Right atrium auricular region (tissue), 2 donors: ENCODE results near the gene SMOC2. TPM values are rescaled to one million over a fixed set of nuclear protein-coding genes. Genes with fewer than 3 reads are reported as not detected.

Experiments used
- DNase-seq: peaks from one replicate; pipeline ENCODE4 v3.0.0-alpha.2; 2019; ENCODE audit warnings: low spot score
- H3K27ac ChIP-seq, 2 donors: fragments of 200-600 bp; sonication (generic); 1 replicate in 1 of 2; 2 replicates in 1 of 2; pipeline ENCODE4 v1.5.1; 2016 to 2019
- H3K27me3 ChIP-seq, 2 donors: fragments of 200-600 bp; sonication (generic); one replicate each; pipeline versions ENCODE4 v1.5.1 to v1.6.0; 2017 to 2019
- H3K36me3 ChIP-seq: fragments of 200-600 bp; sonication (generic); one replicate; pipeline ENCODE4 v1.5.1; 2016
- H3K4me1 ChIP-seq, 2 donors: fragments of 200-600 bp; sonication (generic); one replicate each; pipeline versions ENCODE4 v1.5.1 to v1.6.0; 2017 to 2019
- H3K4me3 ChIP-seq, 2 donors: fragments of 200-600 bp; sonication (generic); 1 replicate in 1 of 2; 2 replicates in 1 of 2; pipeline ENCODE4 v1.5.1; 2017 to 2019; ENCODE audit warnings: mild to moderate bottlenecking in 1 of 2, moderate library complexity in 1 of 2
- H3K9me3 ChIP-seq, 2 donors: fragments of 200-600 bp; sonication (generic); one replicate each; pipeline ENCODE4 v1.5.1; 2019
- total RNA-seq, 2 donors: library from RNA; depleted of rRNA; stranded (reverse); fragments of >200 nt; gene quantifications; one replicate each; pipeline ENCODE4 v1.1.0, GENCODE V29; 2016
- TF ChIP-seq, protein P1 (sequence below), 2 donors: fragments of 200-600 bp; sonication (generic); IDR thresholded peaks; one replicate each; pipeline ENCODE4 v1.5.1; 2019; ENCODE audit warnings: antibody characterized with exemption in 2 of 2

Gene SMOC2
- total RNA-seq, 2 donors from 2014 or later, result 10.8 to 31.7 TPM

GRCh38 chr6:168495133-168495532 lies 54.1 kb downstream of the SMOC2 start:
- H3K9me3 ChIP-seq, result no peaks in the 10 kb centered on the region
- TF ChIP-seq, protein P1, sequence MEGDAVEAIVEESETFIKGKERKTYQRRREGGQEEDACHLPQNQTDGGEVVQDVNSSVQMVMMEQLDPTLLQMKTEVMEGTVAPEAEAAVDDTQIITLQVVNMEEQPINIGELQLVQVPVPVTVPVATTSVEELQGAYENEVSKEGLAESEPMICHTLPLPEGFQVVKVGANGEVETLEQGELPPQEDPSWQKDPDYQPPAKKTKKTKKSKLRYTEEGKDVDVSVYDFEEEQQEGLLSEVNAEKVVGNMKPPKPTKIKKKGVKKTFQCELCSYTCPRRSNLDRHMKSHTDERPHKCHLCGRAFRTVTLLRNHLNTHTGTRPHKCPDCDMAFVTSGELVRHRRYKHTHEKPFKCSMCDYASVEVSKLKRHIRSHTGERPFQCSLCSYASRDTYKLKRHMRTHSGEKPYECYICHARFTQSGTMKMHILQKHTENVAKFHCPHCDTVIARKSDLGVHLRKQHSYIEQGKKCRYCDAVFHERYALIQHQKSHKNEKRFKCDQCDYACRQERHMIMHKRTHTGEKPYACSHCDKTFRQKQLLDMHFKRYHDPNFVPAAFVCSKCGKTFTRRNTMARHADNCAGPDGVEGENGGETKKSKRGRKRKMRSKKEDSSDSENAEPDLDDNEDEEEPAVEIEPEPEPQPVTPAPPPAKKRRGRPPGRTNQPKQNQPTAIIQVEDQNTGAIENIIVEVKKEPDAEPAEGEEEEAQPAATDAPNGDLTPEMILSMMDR (IDR thresholded peaks at IDR 0.05), result no peak
- no peak overlapping the region for H3K27ac ChIP-seq
- no peak for DNase-seq
- no peaks in the 10 kb centered on the region for H3K27me3 ChIP-seq
- H3K4me1 ChIP-seq, result no peaks in the 10 kb centered on the region
- H3K36me3 ChIP-seq, result no peaks in the 10 kb centered on the region
- H3K4me3 ChIP-seq, result no peak overlapping the region

- H3K27me3 ChIP-seq, result no peaks in the 10 kb centered on the region
- TF ChIP-seq, protein P1 (IDR thresholded peaks at IDR 0.05), result no peak
- H3K9me3 ChIP-seq, result no peaks in the 10 kb centered on the region
- H3K4me3 ChIP-seq, result no peak overlapping the region
- no peak for DNase-seq
- H3K27ac ChIP-seq, result no peak overlapping the region
- H3K36me3 ChIP-seq, result no peaks in the 10 kb centered on the region
- H3K4me1 ChIP-seq, result no peaks in the 10 kb centered on the region
These were observed 54.7 kb downstream of the SMOC2 start for GRCh38 chr6:168495636-168496035.

DNA sequence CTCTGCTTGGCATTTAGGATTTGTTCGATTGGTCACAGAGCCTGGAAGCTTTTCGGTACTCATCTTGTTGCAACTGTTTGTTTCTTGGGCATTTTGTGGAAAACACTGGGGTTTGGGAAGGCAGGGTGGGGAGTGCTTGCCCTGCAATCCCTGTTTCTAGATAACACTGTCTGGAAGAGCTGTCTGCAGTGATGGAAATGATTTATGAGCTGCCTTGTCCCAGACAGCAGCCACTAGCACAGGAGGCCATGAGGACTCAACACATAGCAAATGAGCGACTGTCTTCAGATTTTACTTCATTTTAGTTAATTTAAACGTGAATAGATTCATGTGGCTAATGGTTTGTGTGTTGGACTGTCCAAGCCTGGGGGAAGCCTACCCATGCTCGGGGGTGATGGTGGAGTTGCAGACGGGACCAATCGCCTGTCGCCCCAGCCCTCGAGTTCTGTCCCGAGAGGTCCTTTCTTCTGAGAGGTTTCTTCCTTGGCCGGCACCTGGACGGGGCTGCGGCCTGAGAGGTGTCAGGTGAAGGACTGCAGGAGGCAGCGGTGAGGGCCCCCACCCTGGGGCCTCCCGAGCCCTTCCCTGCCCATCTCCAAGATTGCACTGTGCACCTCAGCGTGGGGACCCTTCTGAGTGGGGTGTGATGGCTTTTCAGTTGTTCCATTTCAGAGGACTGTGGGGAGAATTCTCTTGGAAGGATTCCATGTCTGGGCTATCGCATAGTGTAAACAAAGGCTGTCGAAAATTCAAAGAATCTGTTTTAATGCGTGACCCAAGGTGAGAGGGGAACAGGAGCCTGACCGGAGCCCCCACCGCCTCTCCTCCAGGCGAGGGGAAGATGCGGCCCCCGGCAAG lies 55.4 kb downstream of the SMOC2 start:
- TF ChIP-seq, protein P1 (IDR thresholded peaks at IDR 0.05), result no peak
- Histone ChIP-seq H3K36me3 (no peaks in the 10 kb centered on the region), H3K9me3 (no peaks in the 10 kb centered on the region), H3K4me3 (no peak overlapping the region), H3K4me1 (no peaks in the 10 kb centered on the region), H3K27ac (no peak overlapping the region), H3K27me3 (no peaks in the 10 kb centered on the region)
- DNase-seq, result no peak

GRCh38 chr6:168496997-168497331 lies 56.0 kb downstream of the SMOC2 start:
- no peak for DNase-seq
- no peaks in the 10 kb centered on the region for H3K36me3 ChIP-seq
- TF ChIP-seq, protein P1 (IDR thresholded peaks at IDR 0.05), result no peak
- no peak overlapping the region for H3K27ac ChIP-seq
- no peaks in the 10 kb centered on the region for H3K9me3 ChIP-seq
- H3K27me3 ChIP-seq, result no peaks in the 10 kb centered on the region
- no peaks in the 10 kb centered on the region for H3K4me1 ChIP-seq
- no peak overlapping the region for H3K4me3 ChIP-seq

GRCh38 chr6:168497381-168497780 lies 56.4 kb downstream of the SMOC2 start:
- TF ChIP-seq, protein P1 (IDR thresholded peaks at IDR 0.05), result no peak
- no peaks in the 10 kb centered on the region for H3K9me3 ChIP-seq
- no peak overlapping the region for H3K27ac ChIP-seq
- H3K36me3 ChIP-seq, result no peaks in the 10 kb centered on the region
- DNase-seq, result no peak
- no peak overlapping the region for H3K4me3 ChIP-seq
- H3K4me1 ChIP-seq, result no peaks in the 10 kb centered on the region
- no peaks in the 10 kb centered on the region for H3K27me3 ChIP-seq
